Adipocyte (in vitro differentiated cells): ENCODE data around the gene KCNJ11.

Experiments used
- DNase-seq: peaks from one replicate; pipeline ENCODE4 v3.0.0-alpha.2; 2015; ENCODE audit warnings: low read depth
- H3K27me3 ChIP-seq: replicated peaks from 2 replicates; pipeline ENCODE4 v1.7.0; 2013; ENCODE audit warnings: mild to moderate bottlenecking, low read length, moderate library complexity; ENCODE audit not compliant: control insufficient read depth, insufficient read depth
- H3K36me3 ChIP-seq: 2 replicates; pipeline ENCODE4 v1.7.0; 2013; ENCODE audit warnings: low read length, mild to moderate bottlenecking, moderate library complexity; ENCODE audit not compliant: control insufficient read depth, insufficient read depth, severe bottlenecking
- H3K4me1 ChIP-seq: 2 replicates; pipeline ENCODE4 v1.7.0; 2013; ENCODE audit warnings: mild to moderate bottlenecking, low read length, moderate library complexity; ENCODE audit not compliant: control insufficient read depth, insufficient read depth
- H3K4me3 ChIP-seq: 2 replicates; pipeline ENCODE4 v1.7.0; 2013; ENCODE audit warnings: mild to moderate bottlenecking, low read length, moderate library complexity
- H3K9ac ChIP-seq: 2 replicates; pipeline ENCODE4 v1.7.0; 2013; ENCODE audit warnings: mild to moderate bottlenecking, low read length, moderate library complexity
- H3K9me3 ChIP-seq: 2 replicates; pipeline ENCODE4 v1.7.0; 2013; ENCODE audit warnings: mild to moderate bottlenecking, low read length, moderate library complexity; ENCODE audit not compliant: control insufficient read depth

KCNJ11 gene

DNA sequence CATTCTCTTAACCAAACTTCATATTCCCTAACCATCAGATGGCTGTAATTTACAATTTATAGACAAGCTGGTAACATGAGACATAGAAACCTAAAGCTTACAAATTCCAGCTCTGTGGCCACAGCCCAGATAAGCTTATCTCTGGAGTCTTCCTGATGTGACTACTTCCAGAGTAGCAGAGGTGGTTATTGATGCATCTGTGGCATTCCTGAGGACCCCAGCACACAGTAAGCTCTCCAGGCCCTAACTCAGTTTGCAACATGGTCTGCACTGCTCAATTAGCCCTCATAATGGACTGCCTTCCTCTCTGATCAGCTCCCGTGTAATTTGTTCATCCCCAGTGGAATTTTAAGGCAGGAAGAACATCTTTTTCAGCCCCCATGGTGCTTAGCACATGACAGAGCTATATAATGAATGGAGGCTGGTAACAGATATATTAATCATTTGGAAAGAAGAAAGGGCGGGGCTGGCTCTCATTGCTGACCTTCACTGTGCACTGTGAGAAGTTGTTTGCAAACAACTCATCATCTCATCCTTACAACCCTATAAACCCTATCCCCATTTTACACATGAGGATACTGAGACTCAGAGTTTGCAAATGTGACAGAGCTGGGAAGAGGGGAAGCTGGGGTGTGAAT, 30.1 kb upstream of the KCNJ11 start:
- H3K9me3 ChIP-seq = no peaks in the 10 kb centered on the region
- no peaks in the 10 kb centered on the region for H3K4me1 ChIP-seq
- no peak overlapping the region for H3K9ac ChIP-seq
- DNase-seq = no peak
- no peaks in the 10 kb centered on the region for H3K36me3 ChIP-seq
- H3K4me3 ChIP-seq = no peak overlapping the region
- peaks cover 80% of the 10 kb centered on the region for H3K27me3 ChIP-seq

DNA sequence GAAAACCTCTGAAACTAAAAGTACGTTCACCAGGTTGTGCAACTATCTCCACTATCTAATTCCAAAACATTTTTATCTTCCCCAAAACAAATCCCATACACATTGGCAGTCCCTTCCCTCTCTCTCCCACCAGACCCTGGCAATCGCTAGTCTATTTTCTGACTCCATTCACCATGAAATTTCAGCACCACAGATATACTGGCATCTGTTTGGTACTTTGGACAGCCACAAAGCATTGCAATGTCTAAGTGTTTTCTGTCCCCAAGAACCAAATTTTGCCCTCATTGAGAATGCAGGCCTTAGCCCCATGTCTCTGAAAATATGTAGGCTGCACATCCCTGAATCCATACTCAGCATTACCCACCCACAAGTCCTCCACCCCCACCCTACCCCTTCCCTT, 28.0 kb upstream of the KCNJ11 start:
- no peak for DNase-seq
- H3K9ac ChIP-seq = no peak overlapping the region
- no peaks in the 10 kb centered on the region for H3K4me1 ChIP-seq
- no peaks in the 10 kb centered on the region for H3K9me3 ChIP-seq
- H3K4me3 ChIP-seq = no peak overlapping the region
- H3K36me3 ChIP-seq = no peaks in the 10 kb centered on the region
- H3K27me3 ChIP-seq = peaks cover 82% of the 10 kb centered on the region

DNA sequence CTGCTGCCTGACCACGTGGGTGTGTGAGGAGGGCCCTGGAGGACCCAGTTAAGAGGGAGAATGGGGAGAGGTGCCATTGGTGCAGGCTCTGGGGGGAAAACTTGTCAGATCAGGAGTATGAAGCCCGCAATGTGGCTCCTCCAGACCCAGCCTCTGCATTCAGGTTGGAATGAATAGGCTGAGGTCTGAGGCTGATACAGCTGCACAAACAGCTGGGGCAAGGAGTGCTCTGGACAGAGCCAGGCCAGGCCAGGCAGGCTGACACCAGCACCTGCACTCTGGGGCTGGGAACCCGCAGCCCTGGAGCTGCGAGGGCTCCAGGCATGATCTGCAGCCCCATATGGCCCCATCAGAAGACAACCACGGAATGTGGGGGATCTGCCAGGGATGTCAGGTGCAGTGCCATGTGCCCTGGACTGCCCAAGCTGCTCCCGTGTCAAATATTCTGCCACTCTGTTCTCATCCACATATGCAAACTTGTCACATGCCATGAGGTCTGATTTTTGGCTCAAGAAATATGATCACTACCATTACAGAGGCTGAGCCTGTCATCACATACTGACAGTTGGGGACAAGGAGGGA, 27.2 kb upstream of the KCNJ11 start:
- Histone ChIP-seq H3K9ac (no peak overlapping the region), H3K27me3 (peaks cover 83% of the 10 kb centered on the region), H3K9me3 (no peaks in the 10 kb centered on the region), H3K4me3 (no peak overlapping the region), H3K36me3 (no peaks in the 10 kb centered on the region), H3K4me1 (no peaks in the 10 kb centered on the region)
- no peak for DNase-seq

DNA sequence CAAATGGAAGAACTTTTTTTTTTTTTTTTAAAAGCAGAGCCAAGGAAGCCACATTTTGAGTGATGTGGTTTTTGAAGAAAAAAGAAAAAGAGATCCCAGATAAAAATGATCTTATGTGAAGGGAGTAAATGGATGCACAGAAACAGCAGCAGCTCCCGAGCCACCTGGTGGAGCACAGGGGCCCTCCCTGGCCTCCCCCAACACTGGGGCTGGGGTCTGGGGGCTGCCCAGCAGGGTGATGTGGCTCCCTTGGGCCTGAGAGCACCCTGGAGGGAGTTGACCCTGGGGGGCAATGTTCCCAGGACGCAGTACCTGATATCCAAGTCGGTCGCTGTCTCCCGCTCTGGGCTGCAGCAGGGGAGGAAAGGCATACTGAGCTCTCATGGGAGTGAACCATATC, 26.5 kb upstream of the KCNJ11 start:
- no peaks in the 10 kb centered on the region for H3K4me1 ChIP-seq
- DNase-seq = no peak
- H3K36me3 ChIP-seq = no peaks in the 10 kb centered on the region
- peaks cover 79% of the 10 kb centered on the region for H3K27me3 ChIP-seq
- H3K4me3 ChIP-seq = no peak overlapping the region
- H3K9me3 ChIP-seq = no peaks in the 10 kb centered on the region
- H3K9ac ChIP-seq = no peak overlapping the region

DNA sequence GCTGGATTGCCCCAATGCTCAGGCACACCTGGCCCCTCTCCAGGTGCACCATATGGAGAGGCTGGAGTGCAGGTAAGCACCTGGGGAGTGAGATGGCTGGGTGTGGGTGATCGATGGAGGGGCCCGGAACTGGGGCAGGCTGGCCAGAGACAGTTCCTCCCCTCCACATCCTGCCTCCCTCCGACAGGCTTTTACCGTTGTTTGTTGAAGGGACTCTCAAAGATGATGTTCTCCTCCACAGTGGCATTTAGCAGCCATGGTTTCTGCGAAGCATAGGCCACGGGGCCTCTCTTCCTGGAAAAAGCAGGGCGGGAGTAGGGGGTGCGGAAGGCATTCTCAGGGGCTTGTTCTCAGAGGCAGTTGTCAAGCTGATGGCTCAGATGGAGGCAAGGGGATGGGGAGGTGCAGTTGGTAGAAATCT, 25.9 kb upstream of the KCNJ11 start:
- no peak overlapping the region for H3K9ac ChIP-seq
- H3K9me3 ChIP-seq = no peaks in the 10 kb centered on the region
- DNase-seq = no peak
- H3K4me3 ChIP-seq = no peak overlapping the region
- peaks cover 74% of the 10 kb centered on the region for H3K27me3 ChIP-seq
- H3K36me3 ChIP-seq = no peaks in the 10 kb centered on the region
- H3K4me1 ChIP-seq = no peaks in the 10 kb centered on the region

DNA sequence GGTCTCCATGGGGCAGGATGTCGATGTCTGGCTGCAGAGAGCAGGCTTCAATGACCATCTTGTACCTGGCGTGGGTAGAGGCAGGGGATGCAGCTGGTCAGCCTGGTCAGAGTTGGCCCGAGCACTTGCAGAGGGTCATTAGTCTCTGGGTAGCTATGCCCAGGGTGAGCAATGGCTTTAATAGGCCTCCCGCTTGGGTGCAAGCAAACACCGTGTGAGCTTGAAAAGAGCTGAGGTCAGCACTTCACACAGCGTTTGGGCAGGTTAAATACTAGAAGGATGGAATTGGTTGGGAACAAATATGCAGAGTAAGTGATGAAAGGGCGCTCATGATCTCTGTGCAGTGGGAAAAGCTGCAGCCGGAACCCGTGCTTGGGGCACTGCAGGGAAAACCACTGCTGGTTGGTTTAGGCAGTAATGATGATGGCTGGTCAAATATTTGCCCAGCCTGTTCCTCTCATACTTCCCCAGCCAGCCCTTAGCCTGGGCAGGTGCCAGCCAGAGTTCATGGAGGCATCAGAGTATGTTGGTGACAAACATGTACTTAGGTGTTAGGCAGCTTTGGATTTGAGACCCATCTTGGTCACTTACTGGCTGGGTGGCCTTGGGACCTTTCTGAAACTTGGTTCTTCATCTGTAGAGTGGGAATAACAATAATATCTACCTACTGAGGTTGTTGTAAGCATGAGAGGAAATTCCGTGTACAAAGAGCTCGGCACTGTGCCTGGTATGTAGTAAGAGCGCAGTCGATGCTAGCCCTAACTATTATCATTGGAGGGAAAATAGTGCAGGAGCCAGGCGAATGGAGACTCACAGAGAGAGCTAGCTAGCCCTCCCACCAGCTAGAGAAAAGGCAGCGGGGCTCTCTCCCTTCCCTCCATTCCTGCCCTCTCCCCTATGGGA, 25.2 kb upstream of the KCNJ11 start:
- no peaks in the 10 kb centered on the region for H3K36me3 ChIP-seq
- H3K4me1 ChIP-seq = no peaks in the 10 kb centered on the region
- peaks cover 69% of the 10 kb centered on the region for H3K27me3 ChIP-seq
- no peaks in the 10 kb centered on the region for H3K9me3 ChIP-seq
- H3K9ac ChIP-seq = no peak overlapping the region
- DNase-seq = no peak
- H3K4me3 ChIP-seq = no peak overlapping the region

DNA sequence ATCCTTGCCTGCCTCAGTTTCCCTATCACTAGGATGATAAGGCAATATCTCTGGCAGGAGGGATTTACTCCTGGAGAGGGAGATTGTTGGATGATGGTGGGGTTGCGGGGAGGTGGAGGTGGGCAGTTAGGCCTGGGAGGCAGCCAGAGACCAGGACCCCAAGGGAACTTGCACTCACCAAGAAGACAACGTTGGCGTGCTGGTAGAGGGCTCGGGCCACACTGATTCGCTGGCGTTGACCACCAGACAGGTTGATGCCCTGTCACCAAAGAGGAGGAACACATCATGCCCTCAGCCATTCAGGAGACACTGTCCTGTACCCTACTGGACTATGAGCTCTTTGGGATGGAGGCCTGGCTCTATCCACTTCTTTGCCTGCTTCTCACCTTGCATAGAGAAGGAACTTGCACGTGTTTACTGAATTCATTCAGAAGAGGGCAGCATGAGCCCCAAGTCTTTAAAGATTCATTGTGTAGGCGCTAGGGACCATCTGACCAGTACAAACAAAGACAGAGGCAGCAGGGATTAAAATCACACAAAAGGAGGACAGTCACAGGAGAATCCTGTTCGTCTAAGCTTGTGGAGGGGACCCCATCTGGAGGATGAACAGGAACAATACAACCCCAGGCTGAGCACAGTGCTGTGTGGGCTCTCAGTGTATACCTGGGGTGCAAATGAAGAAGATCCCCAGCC, 24.2 kb upstream of the KCNJ11 start:
- Histone ChIP-seq H3K9ac (no peak overlapping the region), H3K4me1 (no peaks in the 10 kb centered on the region), H3K36me3 (no peaks in the 10 kb centered on the region), H3K4me3 (no peak overlapping the region), H3K27me3 (peaks cover 69% of the 10 kb centered on the region), H3K9me3 (no peaks in the 10 kb centered on the region)
- no peak for DNase-seq

DNA sequence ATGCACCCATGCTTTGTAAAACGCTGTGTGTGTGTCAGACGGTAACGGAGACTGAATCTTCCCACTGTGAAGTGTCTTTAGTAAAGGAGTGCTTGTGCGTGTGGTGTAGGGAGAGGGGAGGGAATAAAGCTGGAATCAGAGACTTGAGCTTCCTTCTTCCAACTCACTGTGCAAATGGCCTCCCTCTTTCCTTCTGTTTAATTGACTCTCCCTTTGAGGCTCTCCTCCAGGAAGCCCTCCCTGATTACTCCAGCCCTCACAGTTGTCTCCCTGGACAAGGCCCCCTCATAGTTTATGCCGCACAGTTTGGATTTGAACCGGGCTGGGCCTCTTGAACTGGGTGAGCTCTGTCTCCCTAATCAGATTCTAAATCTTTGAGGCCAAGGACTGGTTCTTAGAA, 23.0 kb upstream of the KCNJ11 start:
- H3K4me1 ChIP-seq = peaks cover 2% of the 10 kb centered on the region
- H3K9me3 ChIP-seq = no peaks in the 10 kb centered on the region
- no peaks in the 10 kb centered on the region for H3K36me3 ChIP-seq
- H3K9ac ChIP-seq = no peak overlapping the region
- no peak overlapping the region for H3K4me3 ChIP-seq
- peaks cover 68% of the 10 kb centered on the region for H3K27me3 ChIP-seq
- no peak for DNase-seq

DNA sequence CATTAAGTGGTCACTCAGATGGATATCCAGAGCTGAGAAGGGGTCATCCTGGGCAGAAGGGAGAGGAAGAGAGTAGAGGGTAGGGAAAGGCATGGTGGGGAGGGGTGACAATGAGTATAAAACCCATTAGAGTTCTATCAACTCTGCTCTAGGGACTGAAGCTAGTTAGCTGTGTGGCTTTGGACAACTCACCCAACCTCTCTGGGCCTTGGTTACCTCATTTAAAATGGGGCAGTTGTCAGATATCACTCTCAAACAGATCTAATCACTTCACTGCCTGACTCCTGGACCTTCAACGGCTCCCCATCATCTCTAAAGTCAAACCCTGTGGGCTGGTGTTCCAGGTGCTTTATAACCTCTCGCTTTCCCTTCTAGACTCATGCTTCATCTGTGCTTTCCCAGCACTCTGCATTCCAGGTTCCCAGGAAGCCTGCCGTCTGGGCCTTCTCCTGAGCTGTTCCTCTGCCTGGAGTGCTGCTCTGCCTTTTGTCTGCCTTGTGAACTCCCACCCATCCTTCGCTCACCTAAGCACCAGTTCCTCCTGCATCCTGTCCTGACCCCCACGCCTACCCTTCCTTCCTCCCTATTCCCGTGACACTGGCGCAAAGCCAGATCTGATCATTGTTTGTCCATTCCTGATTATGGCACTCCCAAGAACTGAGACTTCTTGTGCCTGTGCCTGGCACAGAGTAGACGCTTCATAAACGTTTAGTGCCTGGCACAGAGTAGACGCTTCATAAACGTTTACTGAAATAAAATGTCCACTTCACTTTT, 22.3 kb upstream of the KCNJ11 start:
- H3K9me3 ChIP-seq = no peaks in the 10 kb centered on the region
- H3K9ac ChIP-seq = no peak overlapping the region
- peaks cover 8% of the 10 kb centered on the region for H3K4me1 ChIP-seq
- peaks cover 64% of the 10 kb centered on the region for H3K27me3 ChIP-seq
- H3K4me3 ChIP-seq = no peak overlapping the region
- no peak for DNase-seq
- H3K36me3 ChIP-seq = no peaks in the 10 kb centered on the region

DNA sequence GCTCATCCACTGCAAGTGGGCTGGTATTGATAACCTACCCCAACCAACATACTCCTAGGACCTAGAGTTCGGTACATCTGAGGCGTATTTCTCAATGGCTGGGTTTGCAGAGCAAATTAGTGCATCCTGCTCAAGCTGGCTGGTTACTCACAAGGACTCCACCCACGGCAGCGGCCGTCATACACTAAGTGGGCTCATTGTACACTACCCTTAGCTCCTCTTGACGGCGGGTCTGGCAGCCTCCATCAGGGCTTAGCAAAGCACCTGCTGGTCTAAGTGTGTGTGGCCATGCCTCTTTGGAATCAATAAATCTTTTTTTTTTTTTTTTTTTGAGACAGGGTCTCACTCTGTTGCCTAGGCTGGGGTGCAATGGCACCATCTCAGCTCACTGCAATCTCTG, 20.2 kb upstream of the KCNJ11 start:
- peaks cover 46% of the 10 kb centered on the region for H3K27me3 ChIP-seq
- no peaks in the 10 kb centered on the region for H3K36me3 ChIP-seq
- H3K4me1 ChIP-seq = peaks cover 9% of the 10 kb centered on the region
- no peaks in the 10 kb centered on the region for H3K9me3 ChIP-seq
- H3K4me3 ChIP-seq = no peak overlapping the region
- no peak overlapping the region for H3K9ac ChIP-seq
- no peak for DNase-seq
